ENCODE results near the gene SORBS1.
"Not testable (repeated sequence)": the region's sequence is repeated elsewhere in the genome, so short reads cannot be mapped to it uniquely, and the experiment has no call there.

The SORBS1 gene

DNA sequence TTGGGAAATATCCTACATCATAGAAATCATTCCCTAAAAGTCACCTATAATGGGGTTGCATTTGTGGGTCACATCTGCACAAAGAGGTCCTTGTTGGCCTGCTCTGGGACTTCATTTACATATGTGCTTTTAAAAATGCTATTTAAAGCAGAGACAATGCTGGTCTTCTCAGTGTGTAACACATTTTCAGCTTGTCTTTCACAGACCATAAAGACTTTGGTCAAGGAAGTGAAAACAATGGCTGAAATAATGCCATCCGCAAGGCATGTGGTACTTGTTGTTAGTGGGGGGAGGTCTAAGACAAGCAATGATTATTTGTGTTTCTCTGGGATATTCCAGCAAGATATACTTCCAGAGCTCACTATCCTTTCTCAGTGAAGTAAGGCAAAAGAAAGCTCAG lies 185.8 kb downstream of the SORBS1 start:
- no peak for DNase-seq

DNA sequence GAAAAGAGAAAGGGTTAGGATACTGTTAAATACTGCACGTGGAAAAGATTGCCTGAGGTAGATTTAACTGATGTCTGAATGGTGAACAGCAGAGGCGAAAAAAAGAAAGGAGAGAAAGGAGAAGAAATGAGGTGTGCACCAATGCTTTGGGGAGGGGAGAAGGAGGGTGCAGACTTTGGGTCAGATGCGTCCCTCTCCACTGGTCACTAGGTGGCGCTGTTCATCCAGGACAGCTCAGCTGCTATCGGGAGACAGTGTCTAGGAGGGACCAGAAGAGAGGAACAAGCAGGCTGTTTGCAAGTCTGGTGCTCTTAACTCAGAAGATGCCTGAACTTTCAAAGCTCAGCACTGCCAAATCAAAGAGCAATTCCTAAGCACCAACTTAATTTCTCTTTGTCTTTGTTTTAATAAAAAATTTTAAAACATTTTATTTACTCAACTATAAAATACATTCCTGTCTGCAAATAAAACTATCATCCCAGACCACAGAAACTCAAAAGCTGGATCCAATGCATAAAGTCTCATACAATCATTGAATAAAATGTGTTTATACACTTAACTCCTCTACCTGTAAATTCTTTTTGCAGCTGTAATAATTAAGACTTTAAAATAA lies 186.5 kb downstream of the SORBS1 start:
- peak; percentile 38 to 57 for DNase-seq

DNA sequence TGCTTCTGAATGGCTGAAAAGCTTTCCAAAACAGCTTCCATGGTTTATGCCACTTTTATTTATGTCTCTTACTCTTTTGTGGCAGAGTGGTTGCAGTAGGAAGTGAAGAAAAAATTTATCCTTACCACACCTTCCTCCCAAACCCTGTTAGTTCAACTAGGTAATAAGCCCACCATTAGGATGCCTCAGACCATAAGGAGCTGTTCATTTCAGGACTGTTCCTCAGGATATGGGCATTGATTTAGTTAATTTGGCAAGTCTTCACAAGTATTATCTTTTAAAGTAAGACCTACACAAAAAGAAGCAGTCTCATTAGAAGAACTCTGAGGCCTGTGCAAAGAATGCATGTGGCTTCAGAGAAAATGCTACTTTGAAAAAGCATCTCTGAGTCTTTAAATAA lies 187.5 kb downstream of the SORBS1 start:
- no peak for DNase-seq

DNA sequence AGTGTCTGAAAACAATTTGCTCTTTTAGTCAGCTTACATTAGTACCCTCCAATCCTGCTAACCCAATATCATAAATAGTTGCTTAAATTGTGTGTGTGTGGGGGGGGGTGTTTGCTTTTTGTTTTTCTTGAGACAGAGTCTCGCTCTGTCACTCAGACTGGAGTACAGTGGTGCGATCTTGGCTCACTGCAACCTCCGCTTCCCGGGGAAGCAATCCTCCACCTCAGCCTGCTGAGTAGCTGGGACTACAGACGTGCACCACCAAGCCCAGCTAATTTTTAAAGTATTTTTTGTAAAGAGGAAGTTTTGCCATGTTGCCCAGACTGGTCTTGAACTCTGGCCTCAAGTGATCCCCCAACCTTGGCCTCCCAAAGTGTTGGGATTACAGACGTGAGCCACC lies 196.8 kb downstream of the SORBS1 start:
- DNase-seq = no peak

DNA sequence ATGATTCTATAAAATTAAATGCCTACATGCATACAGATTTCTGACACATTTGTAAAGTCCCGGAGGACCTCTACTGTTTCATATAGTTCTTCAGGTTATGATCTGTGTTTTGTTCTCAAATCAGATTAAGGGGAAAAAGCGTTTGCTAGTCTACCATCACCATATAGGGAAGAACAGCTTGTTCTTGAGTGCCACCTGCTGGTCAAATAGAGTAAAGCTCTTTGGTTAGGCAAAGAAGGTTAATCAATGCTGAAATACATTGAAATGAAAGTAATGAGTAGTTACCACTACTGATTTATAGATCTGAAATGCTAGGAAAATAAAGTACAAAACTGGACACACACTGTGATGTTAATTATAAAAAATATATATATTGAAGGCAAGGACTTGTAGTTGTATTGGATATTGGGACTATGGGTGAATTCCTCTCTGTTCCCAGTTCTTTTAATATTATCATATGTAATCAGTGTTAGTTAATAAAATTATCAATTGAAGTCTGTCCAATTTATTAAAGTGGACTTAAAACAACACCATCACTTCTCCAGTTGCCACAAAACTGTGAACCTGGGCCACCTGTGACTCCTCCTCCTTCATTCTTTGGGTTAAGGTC lies 197.8 kb downstream of the SORBS1 start:
- peak; percentile 46 to 63 for DNase-seq

DNA sequence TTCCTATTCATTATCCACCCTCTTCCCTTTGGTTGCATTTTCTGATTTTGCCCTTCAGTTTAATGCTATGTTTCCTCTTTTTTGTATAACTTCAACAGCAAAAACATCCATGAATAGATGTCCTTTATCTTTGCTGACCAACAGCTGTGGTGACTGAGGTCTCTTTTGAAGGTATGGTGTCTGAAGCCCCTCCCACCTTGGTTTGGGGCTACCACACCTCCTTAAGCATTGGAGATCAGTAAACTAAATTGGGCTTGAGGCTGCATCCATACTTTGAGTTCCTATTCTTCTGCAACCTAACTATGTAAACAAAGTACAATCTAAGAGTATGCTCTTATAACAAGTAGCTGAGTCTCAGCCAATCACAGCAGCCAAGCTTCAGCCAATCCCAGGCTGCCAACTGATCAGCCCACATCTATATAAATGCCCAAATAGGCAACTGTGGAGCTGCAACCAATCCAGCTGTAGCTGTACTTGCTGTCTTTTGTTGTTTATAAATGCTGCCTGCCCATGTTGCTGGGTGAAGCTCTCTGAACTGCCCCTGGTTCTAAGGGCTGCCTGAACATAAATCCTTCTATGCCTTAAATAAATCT lies 201.0 kb downstream of the SORBS1 start:
- DNase-seq = no peak

DNA sequence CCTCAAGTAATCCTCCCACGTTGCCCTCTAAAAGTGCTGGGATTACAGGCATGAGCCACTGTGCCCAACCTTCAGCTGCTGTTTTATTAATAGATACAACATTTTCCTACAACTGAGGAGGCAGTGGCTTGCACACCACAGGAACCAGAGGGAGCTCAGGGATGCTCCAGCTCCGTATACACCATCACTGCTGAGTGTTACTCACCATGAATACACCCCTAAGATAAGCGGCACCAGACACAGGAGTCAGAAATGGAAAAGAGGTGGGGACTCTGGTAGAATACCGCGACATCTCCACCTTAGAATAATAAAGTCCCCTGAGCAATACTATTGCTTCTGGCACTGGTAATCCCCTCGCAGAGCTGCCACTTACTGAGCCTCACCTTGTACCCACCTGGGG lies 201.7 kb downstream of the SORBS1 start:
- DNase-seq = no peak

DNA sequence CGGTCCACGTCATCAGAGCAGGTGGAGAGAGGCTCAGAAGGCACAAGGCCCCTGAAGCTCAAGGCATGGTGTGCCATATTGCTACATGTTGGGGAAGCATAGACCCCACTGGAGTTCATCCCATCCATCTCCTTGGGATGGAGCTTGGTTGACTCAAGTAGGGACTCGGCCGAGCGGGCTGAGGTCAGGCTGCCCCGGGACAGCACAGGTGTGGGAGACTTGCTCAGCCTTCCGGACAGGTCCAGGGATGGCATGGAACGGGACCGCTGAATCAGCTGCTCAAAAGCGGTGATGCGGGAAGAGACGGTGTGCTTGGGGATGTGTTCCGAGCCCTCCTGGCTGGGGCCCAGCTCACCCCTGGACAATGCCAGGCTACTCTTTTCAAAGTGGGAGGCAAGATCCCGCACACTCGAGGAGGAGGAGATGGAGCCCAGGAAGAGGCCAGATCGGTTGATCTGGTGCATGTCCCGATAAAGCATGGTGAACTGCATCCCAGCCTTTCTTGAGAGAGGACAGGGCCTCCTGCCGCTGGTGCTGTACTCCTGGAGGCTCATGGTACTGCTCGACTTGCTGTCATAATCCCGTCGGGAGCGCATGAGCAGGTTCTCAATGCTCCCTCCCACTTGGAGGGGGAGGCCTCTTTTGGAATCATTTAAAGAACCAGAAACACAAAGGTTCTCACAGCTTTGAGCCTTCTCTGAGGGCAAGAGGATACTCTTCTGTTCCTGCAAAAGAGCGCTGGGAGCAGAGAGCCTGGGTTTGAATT lies 204.8 kb downstream of the SORBS1 start:
- DNase-seq = no peak

DNA sequence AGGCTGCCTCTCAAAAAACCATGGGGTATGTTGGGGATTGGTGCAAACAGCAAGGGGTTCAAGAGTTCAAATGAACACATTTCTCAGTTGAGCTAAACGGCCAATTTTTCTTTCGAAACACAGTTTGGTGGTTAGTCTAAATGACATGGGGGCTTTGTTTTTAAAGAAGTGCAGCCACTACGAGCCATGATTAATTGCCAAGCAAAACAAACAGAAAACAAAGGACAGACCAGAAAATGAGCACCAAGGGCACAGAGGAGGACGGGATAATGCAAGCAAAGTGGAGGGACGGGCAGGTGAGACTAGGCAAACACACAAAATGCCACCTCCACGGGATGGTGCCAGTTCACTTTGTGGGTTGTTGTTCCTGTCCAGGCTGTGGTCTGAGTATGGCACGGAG lies 205.9 kb downstream of the SORBS1 start:
- DNase-seq = no peak

DNA sequence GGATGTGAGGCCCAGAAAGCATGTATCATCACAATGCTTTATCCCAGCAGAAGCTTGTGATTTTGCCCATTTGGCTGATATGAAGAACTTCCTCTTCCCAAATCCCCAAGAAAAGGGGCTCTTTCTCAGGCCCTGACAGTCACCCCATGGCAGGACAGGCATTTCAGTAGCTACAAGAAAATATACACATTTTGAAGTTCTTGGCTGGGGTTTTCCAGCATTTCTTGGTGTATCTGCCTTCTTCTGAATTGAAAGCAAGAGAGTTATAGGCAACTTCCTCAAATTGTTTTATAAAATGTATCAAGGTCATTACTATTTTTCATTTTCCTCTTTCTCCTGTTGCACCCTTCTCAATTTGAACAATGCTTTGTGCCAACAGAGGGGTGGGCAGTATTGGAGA lies 207.1 kb downstream of the SORBS1 start:
- DNase-seq = no peak

DNA sequence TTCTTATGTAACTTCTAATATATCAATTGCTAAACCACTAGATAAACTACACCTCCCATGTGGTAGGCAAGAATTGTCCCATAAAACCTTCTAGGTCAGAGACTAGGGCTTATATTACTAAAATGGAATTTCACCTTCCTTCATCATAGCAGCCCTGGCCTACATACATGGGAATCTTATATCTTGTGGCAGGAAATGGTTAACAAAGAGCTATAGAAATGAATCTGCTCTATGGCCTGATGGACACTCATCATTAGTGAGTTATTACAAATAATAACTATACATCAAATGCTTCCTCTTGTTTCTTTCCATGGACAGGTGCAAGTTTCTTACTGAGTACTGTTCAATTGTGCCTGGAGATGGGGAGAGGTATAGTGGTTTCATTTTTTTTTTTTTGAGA lies 208.0 kb downstream of the SORBS1 start:
- no peak for DNase-seq

DNA sequence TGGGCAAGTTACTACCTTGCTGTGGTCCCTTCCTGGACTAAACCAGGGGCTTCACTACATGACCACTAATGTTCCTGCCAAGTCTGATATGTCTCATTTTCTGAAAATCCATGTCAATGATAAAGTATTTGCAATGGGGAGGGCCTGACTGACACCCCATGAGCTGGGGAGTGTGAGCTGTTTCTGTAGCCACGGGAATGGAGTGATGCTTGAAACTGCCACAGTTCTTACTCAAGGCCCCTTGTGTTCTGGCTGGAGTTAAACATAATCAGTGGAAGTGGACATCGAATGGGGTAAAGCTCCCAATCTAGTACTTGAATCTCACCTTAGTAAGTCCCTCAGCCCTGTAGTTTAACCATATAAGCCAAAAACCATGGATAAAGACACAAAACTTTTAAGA lies 208.5 kb downstream of the SORBS1 start:
- no peak for DNase-seq

DNA sequence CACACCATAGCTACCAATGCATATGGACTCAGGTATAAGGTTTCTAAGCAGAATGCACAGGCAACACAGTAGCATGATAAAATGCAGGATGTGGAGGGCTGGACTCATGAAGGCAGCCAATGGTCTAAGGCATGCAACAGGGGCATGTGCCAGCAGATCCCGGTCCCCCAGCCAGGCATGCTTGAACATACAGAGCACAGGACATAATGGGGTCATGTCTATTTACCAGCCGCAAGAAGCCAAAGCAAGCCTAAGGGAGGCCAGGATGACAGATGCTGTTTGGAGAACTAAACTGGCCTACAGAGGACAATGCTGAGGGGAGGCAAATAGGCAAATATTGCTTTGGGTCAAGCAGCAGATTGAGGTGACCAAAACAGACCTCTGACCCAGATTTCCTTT lies 210.3 kb downstream of the SORBS1 start:
- DNase-seq = no peak

DNA sequence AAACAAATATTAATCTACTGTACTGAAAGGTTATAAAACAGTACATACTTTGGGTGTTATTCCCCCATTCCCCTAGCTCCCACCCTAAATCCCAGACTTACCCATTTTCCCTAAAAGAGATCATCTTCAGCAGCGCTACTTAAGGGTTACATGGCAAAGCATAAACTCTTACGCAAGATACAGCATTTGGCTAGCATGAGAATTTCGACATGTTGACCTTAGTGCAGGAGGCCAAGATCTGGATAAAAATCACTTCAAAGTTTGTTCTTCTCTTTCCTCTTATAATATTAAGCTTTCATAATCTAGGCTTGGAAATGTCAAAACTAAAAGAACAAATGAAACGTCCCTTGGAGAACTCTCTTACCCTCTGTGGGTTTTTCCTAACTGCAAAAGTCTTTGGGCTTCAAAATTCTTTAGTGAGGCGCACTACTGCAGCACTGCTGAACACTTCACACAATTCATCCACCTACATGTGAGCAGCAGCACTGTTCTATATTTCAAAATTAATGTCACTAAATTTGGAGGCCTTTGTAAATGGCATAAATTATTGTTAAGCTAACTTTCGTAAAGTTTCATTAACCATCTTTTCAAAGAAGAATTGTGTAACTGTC lies 210.8 kb downstream of the SORBS1 start:
- DNase-seq = no peak

DNA sequence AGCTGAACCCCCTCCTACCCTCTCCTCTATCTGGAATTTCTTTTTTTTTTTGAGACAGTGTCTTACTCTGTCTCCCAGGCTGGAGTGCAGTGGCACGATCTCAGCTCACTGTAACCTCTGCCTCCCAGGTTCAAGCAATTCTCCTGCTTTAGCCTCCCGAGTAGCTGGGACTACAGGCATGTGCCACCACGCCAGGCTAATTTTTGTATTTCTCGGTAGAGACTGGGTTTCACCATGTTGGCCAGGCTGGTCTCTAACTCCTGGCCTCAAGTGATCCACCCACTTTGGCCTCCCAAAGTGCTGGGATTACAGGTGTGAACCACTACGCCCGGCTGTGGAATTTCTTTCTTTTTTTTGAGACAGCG lies 213.8 kb downstream of the SORBS1 start:
- not testable (repeated sequence) for DNase-seq

DNA sequence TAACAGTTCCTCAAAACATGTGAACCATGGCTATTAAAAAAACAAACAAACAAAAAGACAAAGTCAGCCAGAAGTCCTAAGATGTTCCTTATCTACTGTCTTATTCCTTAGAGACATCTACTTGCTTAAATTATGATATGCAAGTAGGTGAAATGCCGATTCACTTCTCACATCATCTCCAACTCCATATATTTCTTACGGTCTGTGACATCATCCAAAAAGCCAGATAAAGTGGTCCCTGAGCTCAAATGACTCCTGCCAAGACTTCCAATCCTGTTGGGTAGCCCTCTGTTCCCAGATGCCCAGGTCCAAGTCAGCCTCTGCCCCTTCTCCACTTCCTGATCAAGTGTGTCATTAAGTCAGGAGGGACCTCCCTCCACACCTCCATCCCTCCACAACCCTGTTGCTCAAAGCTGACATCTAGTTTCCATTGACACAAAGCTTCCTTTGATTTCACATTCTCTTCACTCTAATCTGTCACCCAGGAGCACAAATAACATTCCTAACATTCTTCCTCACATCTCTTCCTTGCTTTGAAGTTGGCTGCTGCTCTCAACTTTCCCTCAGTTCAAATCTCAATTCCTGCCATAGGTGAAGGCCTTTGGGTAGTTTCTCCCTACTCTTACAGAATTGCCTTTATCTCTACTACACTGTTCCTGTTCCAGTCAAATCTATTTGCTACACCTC lies 214.3 kb downstream of the SORBS1 start:
- DNase-seq = no peak

DNA sequence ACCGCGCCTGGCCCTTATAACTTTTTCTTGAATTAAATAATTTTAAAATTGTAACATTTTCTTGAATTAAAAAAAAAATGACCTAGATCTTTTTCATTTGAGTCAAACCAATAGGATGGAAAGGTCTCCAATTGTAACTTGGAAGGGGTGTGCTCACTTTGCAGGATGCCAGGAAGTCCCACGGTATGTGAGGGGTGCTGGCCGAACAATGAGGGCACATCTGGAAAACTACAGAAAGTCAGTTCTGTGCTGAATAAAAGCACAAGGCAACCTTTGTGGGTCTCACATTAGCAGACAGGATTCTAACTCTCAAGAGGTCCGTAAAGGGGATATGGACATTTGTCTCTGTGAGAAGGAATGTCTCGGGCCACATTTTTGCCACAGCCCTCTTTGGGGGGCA lies 217.6 kb downstream of the SORBS1 start:
- no peak for DNase-seq

DNA sequence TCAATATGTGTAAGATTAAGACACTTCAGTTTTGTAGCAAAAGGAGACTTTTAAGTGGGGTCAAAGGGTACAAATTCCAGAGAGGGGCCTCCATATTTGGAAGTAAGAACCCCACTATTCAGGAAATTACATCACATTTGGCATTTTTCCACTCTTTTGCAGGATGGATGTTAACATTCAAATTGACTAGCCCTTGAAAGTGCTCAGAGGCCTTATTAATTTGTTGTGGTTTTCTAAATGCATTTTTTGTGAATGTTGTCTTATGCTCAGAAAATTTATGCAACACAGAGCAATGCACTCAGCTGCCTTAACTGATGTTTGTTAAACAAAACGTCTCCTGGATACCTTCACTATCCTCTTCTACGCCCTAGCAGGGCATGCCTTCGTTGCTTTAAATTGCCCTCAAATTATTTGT lies 219.4 kb downstream of the SORBS1 start:
- DNase-seq = no peak

DNA sequence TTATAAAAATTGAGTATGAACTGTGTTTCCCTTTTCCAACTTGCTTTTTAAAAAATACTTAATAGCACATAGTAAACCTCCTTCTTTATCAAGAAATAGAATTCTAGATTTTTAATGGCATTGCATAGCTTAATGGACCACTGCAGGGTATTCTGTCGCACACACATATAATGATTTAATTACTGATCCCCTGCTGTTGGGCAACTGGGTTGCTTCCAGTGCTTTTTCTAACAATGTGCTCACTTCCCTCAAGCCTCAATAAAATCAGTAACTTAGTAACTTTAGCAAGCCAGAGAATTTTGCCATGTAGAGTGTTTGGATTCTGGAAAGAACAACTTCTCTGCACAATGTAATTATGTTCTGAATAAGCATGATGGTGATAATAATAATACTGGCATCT lies 221.3 kb downstream of the SORBS1 start:
- no peak for DNase-seq

DNA sequence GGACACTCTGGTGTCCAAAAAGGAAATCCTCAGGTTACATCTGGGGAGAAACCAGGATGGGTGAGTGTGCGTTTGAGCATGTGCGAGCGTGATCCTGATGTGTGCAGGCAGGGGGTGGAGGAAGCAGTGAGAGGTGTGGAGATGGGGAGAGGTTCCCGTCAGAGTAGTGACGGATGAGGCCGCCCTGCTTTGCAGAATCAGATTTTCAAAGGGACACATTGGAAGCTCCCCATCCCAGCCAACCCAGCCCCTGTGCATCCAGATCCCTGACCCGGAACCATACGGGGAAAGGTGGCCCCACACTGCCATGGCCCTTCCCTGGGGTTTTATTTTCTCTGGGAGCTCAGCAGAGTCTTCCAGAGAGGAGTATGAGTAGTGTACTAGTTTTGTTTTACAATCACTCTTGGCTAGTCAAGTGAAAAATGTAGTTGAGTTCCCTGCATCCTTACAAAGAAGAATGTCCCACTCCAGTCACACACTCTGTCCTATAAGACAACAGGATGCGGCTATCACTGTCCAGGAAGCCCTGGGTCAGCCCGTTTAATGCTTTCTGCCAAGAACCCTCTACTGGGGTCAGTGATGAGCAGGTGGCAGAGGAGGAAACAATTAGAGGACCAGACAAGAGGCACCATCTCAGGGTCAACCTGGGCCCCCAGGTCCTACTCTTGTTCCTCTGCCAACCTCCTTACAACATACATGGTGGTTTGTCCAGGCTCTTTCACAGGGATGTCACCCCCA lies 223.6 kb downstream of the SORBS1 start:
- DNase-seq = no peak

DNA sequence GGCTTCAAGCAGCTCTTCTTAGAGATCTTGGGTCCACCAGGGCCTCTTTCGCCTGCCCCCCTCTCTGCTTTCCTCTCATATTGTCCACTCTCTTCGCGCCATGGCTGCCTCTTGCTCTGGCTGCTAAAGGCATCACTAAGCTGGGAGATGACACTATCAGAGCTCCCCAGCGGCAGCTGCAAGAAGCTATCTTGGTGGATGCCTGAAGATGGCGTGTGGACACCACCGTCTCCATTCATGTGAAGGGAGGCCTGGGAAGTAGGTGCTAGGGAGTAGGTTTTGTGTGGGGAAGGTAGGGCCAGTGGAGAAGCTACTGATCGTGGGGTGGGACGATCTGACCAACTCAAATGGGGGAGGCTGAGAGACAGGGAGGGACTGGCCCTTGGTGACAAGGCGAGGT lies 224.5 kb downstream of the SORBS1 start:
- no peak for DNase-seq

Measured in CD4-positive, alpha-beta T cell treated with Interleukin-1 beta for 1 hour (primary cell).